GM12874 (cell line): ENCODE measurements around the gene KDM8.

Experiments used
- CTCF ChIP-seq: IDR thresholded peaks from 2 replicates; pipeline ENCODE4 v1.5.1; 2011; ENCODE audit warnings: low read depth, mild to moderate bottlenecking, control low read depth, low read length, moderate library complexity; ENCODE audit not compliant: insufficient read depth

KDM8 gene

DNA sequence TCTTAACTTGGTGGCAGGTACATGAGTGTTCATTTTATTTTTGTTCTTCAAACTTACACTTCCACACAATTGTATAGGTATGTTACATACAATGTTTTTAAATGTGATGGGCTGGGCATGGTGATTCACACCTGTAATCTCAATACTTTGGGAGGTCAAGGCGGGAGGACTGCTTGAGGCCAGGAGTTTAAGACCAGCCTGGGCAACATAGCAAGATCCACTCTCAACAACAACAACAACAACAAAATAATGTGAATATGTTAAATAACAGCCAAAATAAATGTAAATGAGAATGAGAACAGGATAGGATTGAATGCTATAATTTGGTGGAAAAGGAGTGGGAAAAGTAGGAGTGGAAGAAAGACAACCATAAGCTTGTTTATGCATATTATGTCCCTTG lies 62.7 kb downstream of the KDM8 start:
- no peak for TF ChIP-seq CTCF

GRCh38 chr16:27267037-27267677 lies 63.8 kb downstream of the KDM8 start:
- TF ChIP-seq CTCF = no peak

- TF ChIP-seq CTCF = no peak
Observed at GRCh38 chr16:27268376-27269299, 65.3 kb downstream of the KDM8 start, which contains the start of gene NSMCE1. Gene NSMCE1, minus strand, starts transcription at chr16:27268772. Its CDS starts 11,202 bp downstream, at chr16:27257570.

DNA sequence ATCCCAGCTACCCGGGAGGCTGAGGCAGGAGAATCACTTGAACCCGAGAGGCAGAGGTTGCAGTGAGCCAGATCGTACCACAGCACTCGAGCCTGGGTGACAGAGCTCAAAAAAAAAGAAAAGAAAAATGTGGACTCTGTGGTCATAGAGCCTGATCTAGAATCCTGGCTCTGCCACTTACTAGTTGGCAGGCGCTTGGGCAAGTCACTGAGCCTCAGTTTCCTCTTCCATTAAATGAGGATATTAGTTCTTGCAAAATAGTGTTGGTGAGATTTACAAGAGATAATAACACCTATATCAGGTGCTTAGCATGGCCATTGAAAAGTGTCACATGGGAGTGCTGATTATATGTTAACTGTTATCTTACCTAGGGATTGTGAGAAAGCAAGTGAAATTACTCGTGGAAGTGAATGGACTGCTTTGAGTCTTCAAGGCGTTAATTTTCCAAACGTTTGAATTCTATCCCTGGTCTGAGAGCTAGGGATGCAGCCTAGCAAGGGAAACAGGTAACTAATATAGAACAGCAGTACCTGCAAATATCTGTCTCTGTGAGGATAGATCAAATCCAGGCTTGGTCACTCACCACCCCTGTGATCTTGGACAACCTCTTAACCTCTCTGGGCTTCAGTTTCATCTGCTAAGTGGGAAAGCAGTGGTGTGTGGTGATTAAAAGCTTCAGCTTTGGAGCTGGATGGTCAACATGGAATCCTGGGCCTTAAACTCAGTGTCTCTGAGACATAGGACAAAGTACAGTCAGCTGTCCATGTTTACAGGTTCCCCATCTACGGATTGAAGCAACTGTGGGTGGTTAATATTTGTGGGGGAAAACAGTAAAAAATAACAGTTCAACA lies 66.2 kb downstream of the KDM8 start:
- no peak for TF ChIP-seq CTCF

DNA sequence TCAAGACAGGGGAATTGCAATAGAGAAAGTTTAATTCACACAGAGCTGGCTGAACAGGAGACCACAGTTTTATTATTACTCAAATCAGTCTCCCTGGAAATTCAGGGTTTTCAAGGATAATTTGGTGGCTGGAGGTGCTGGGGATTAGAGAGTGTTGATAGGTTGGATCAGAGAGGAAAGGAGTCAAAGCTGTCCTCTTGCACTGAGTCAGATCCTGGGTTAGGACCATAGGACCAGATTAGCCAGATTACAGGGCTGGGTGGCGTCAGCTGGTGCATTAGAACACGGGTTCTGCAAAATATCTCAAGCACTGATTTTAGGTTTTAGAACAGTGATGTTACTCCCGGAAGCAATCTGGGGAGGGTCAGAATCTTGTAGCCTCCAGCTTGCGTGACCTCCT lies 67.0 kb downstream of the KDM8 start:
- no peak for TF ChIP-seq CTCF
